OCI-LY1 (cell line): ENCODE data around the gene AHI1.

Experiments
- CTCF ChIP-seq: fragments of 200-600 bp; sonication (generic), shearing (Covaris generic); IDR thresholded peaks from 2 replicates; pipeline ENCODE4 v1.5.1; 2017; ENCODE audit warnings: mild to moderate bottlenecking, antibody characterized with exemption, low read length, moderate library complexity, mixed read lengths
- EZH2 ChIP-seq: fragments of 200-600 bp; sonication (generic), shearing (Covaris generic); IDR thresholded peaks from 2 replicates; pipeline ENCODE4 v1.8.0; 2017; ENCODE audit warnings: borderline replicate concordance, mixed run types, mild to moderate bottlenecking, antibody characterized with exemption, low read length, moderate library complexity, mixed read lengths

- TF ChIP-seq CTCF: no peak
- no peak for TF ChIP-seq EZH2
These were observed 253.4 kb downstream of the AHI1 start for GRCh38 chr6:135243871-135244796.
